Activated B cell treated with CpG ODN at 0.5 μM for 24 hours (primary cell): Measurements from ENCODE around the gene HCRT. TPM values are rescaled to one million over a fixed set of nuclear protein-coding genes. Genes with fewer than 3 reads are reported as not detected.
"Not testable (repeated sequence)": the region's sequence is repeated elsewhere in the genome, so short reads cannot be mapped to it uniquely, and the experiment has no call there.

Experiments used
- ATAC-seq: fragments of 200-7000 bp; cut with Tn5 transposase; one replicate; pipeline ENCODE4 v1.10.0; 2021; ENCODE audit warnings: low read depth, mild to moderate bottlenecking, moderate library complexity
- CTCF ChIA-PET: fragments of 350-600 bp; sonication (Branson Sonifier 250); formaldehyde crosslinking; loops from one replicate; lab custom pipeline; 2021; ENCODE audit warnings: antibody characterized with exemption; lab: Charles Lee
- POLR2A ChIA-PET: fragments of 350-600 bp; sonication (Branson Sonifier 250); formaldehyde crosslinking; loops from one replicate; lab custom pipeline; 2021; ENCODE audit warnings: antibody characterized with exemption; lab: Charles Lee
- DNase-seq: peaks from one replicate; pipeline ENCODE4 v3.0.0; 2022
- H3K27ac Mint-ChIP-seq: one replicate; pipeline ENCODE4 v1.8.0; 2020; ENCODE audit warnings: mixed read lengths
- H3K27me3 Mint-ChIP-seq: one replicate; pipeline ENCODE4 v1.8.0; 2021; ENCODE audit warnings: mixed read lengths
- H3K36me3 Mint-ChIP-seq: one replicate; pipeline ENCODE4 v1.8.0; 2021; ENCODE audit warnings: low read depth, mixed read lengths
- H3K4me1 Mint-ChIP-seq: one replicate; pipeline ENCODE4 v1.8.0; 2021; ENCODE audit warnings: mixed read lengths
- H3K4me3 Mint-ChIP-seq: one replicate; pipeline ENCODE4 v1.8.0; 2020; ENCODE audit warnings: mild to moderate bottlenecking, mixed read lengths
- H3K9me3 Mint-ChIP-seq: one replicate; pipeline ENCODE4 v1.8.0; 2020; ENCODE audit warnings: mixed read lengths
- intact Hi-C: fragments of 100-400 bp; cut with micrococcal nuclease; formaldehyde crosslinking; loops from one replicate; pipeline ENCODE4 v1.15.1; 2024
- total RNA-seq: library from RNA; stranded (reverse); gene quantifications from 2 replicates; pipeline ENCODE4 v1.2.3, GENCODE V29; 2022
- TF ChIP-seq, protein P1 (sequence below): fragments of 200-600 bp; IDR thresholded peaks from one replicate; pipeline ENCODE4 v1.8.0; 2022; ENCODE audit warnings: antibody characterized with exemption, mild to moderate bottlenecking

Gene HCRT
- total RNA-seq, 1 donor from 2014 or later = not detected

GRCh38 chr17:42155614-42156045 is 29.6 kb downstream of the HCRT start:
- CTCF ChIA-PET = no interaction called here
- no peaks in the 10 kb centered on the region for H3K27me3 Mint-ChIP-seq

GRCh38 chr17:42153919-42154742 is 31.1 kb downstream of the HCRT start:
- intact Hi-C loops = no loop called here
- CTCF ChIA-PET = interaction anchor here (0.6 to 1.5 kb wide), 2 partner anchors 28 to 141 kb away, joined by 4 read pairs; no protein-coding TSS in a partner anchor
- Mint-ChIP-seq H3K9me3 (no peaks in the 10 kb centered on the region), H3K36me3 (peaks cover 27% of the 10 kb centered on the region), H3K4me1 (peaks cover 37% of the 10 kb centered on the region), H3K4me3 (peak overlapping the region; percentile 95), H3K27ac (peak overlapping the region; percentile 92), H3K27me3 (no peaks in the 10 kb centered on the region)
- TF ChIP-seq, protein P1, sequence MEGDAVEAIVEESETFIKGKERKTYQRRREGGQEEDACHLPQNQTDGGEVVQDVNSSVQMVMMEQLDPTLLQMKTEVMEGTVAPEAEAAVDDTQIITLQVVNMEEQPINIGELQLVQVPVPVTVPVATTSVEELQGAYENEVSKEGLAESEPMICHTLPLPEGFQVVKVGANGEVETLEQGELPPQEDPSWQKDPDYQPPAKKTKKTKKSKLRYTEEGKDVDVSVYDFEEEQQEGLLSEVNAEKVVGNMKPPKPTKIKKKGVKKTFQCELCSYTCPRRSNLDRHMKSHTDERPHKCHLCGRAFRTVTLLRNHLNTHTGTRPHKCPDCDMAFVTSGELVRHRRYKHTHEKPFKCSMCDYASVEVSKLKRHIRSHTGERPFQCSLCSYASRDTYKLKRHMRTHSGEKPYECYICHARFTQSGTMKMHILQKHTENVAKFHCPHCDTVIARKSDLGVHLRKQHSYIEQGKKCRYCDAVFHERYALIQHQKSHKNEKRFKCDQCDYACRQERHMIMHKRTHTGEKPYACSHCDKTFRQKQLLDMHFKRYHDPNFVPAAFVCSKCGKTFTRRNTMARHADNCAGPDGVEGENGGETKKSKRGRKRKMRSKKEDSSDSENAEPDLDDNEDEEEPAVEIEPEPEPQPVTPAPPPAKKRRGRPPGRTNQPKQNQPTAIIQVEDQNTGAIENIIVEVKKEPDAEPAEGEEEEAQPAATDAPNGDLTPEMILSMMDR = no peak
- no peak for DNase-seq
- no peak for ATAC-seq
- POLR2A ChIA-PET = interaction anchor here (0.8 to 2.6 kb wide), 8 partner anchors 10 to 252 kb away, joined by 3 to 9 read pairs (median 4); partner anchors contain the start of genes DHX58, DNAJC7, KAT2A and KCNH4

More at GRCh38 chr17:42155614-42156045, 29.6 kb downstream of the HCRT start:
- POLR2A ChIA-PET = interaction anchor here (0.7 to 2.6 kb wide), 4 partner anchors 18 to 260 kb away, joined by 3 to 9 read pairs (median 5); partner anchors contain the start of gene KCNH4
- peaks cover 27% of the 10 kb centered on the region for H3K36me3 Mint-ChIP-seq
- ATAC-seq = no peak
- TF ChIP-seq, protein P1 = no peak
- no peak for DNase-seq
- H3K4me1 Mint-ChIP-seq = peaks cover 37% of the 10 kb centered on the region
- H3K9me3 Mint-ChIP-seq = no peaks in the 10 kb centered on the region
- intact Hi-C loops = loop anchor here (1.0 kb wide), 8 partner anchors 26 to 290 kb away; partner anchors contain the start of genes CNP, DNAJC7, GHDC and KAT2A
- peak overlapping the region; percentile 95 for H3K4me3 Mint-ChIP-seq
- peak overlapping the region; percentile 92 for H3K27ac Mint-ChIP-seq

GRCh38 chr17:42146911-42147607 is 38.2 kb downstream of the HCRT start:
- peaks cover 17% of the 10 kb centered on the region for H3K4me1 Mint-ChIP-seq
- ChIA-PET CTCF (interaction anchor here (0.7 kb wide), 1 partner anchor 193 kb away, joined by 5 read pairs; no protein-coding TSS in a partner anchor), POLR2A (interaction anchor here (0.7 to 1.3 kb wide), 2 partner anchors 8 to 49 kb away, joined by 4 to 5 read pairs; partner anchors contain the start of gene ZNF385C)
- H3K9me3 Mint-ChIP-seq = no peaks in the 10 kb centered on the region
- no peaks in the 10 kb centered on the region for H3K27me3 Mint-ChIP-seq
- DNase-seq = no peak
- peaks cover 54% of the 10 kb centered on the region for H3K36me3 Mint-ChIP-seq
- TF ChIP-seq, protein P1 = no peak
- no peak for ATAC-seq
- H3K27ac Mint-ChIP-seq = no peak overlapping the region
- intact Hi-C loops = no loop called here
- no peak overlapping the region for H3K4me3 Mint-ChIP-seq

- DNase-seq, H3K9me3 Mint-ChIP-seq, ATAC-seq, CTCF ChIA-PET, H3K27ac Mint-ChIP-seq, H3K4me3 Mint-ChIP-seq, intact Hi-C loops, H3K27me3 Mint-ChIP-seq: not testable (repeated sequence)
- Mint-ChIP-seq H3K4me1 (peaks cover 30% of the 10 kb centered on the region), H3K36me3 (peaks cover 54% of the 10 kb centered on the region)
- POLR2A ChIA-PET = interaction anchor here (0.7 kb wide), 1 partner anchor 11 kb away, joined by 3 read pairs; no protein-coding TSS in a partner anchor
Measured at GRCh38 chr17:42143138-42143537, 42.1 kb downstream of the HCRT start.

DNA sequence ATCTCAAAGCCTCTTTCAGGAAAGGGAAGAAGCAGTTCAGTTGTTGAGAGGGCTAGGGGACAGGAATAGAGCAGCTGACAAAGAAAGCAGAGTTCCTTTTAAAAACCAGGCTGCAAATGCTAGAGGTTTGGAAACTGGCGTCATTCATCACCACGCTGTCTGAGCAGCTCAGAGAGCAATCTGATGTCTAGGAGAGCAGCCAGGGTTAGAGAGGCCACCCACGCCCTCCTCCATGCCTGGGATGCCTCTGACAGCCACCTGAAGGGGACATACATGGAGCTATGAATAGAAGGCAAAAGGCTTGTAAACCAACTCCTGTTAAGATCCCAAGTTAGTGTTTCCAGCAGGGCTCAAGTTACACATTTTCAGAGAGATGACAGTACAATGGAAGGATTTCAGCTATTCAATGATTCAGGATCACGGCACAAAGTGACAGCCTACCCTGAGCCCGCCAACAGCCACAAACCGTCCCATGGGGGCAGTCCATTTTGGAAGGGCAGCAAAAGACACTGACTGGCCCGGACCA is 42.8 kb downstream of the HCRT start:
- Mint-ChIP-seq H3K36me3 (peaks cover 49% of the 10 kb centered on the region), H3K9me3 (no peaks in the 10 kb centered on the region), H3K27me3 (no peaks in the 10 kb centered on the region), H3K4me3 (no peak overlapping the region), H3K4me1 (peaks cover 34% of the 10 kb centered on the region), H3K27ac (no peak overlapping the region)
- ChIA-PET POLR2A (no interaction called here), CTCF (no interaction called here)
- DNase-seq (no peak), ATAC-seq (no peak)
- TF ChIP-seq, protein P1 = no peak
- intact Hi-C loops = no loop called here
